Measurements from ENCODE around the gene ERP29. TPM values are rescaled to one million over a fixed set of nuclear protein-coding genes. Genes with fewer than 3 reads are reported as not detected.
A peak's percentile ranks its signal among the peaks of the same experiment; 100 is the strongest.

The ERP29 gene
- total and polyA plus RNA-seq, 9 donors: 28.1 to 169 (median 71.4) TPM

GRCh38 chr12:112010415-112011344 lies 2.5 kb upstream of the ERP29 start:
- WGBS, 3 donors: 92 to 98% (median 94%) methylated on average over 7 to 8 of the region's 8 CpGs
- no peaks in the 10 kb centered on the region for H3K9me3 ChIP-seq
- DNase-seq: peak in 2 of 5 donors; percentile 30 to 39
- intact Hi-C loops (cut with DNase I): loop anchor here in 1 of 4 donors (5.0 to 10.0 kb wide), 2 partner anchors 63 to 114 kb away; partner anchors contain the start of gene TRAFD1
- H3K4me3 ChIP-seq: no peak overlapping the region
- H3K4me1 ChIP-seq (ENCODE audit: insufficient read depth): peaks cover 14% of the 10 kb centered on the region
- H3K27ac ChIP-seq: no peak overlapping the region
- no peaks in the 10 kb centered on the region for H3K27me3 ChIP-seq
- H3K36me3 ChIP-seq: no peaks in the 10 kb centered on the region
- TF ChIP-seq CTCF (IDR thresholded peaks at IDR 0.05) (no peak), EP300 (IDR thresholded peaks at IDR 0.05) (no peak)

DNA sequence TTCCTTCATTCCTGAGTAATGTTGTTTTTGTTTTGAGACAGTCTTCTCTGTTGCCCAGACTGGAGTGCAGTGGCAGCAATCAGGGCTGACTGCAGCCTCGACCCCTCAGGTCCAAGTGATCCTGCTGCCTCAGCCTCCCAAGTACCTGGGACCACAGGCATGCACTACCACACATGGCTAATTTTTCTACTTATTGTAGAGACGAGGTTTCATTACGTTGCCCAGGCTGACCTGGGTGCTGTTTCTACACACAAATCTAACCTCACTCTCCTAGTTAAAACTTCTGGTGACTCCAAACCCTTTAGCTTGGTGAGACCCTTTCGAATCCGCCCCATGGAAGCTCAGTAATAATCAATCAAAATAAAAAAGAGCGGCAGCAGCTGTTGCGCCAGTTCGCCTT lies 1.5 kb upstream of the ERP29 start:
- intact Hi-C loops (cut with DNase I): loop anchor here in 1 of 4 donors (5.0 to 10.0 kb wide), 2 partner anchors 64 to 113 kb away; partner anchors contain the start of gene TRAFD1
- no peak for TF ChIP-seq POLR2A (IDR thresholded peaks at IDR 0.05)
- no peak for TF ChIP-seq EP300 (IDR thresholded peaks at IDR 0.05)

GRCh38 chr12:112013601-112014402 lies 576 bp downstream of the ERP29 start:
- peak overlapping the region; percentile 91 for H3K4me3 ChIP-seq
- no peaks in the 10 kb centered on the region for H3K27me3 ChIP-seq
- peak; percentile 26 to 66 (median 56) for DNase-seq
- H3K4me1 ChIP-seq (ENCODE audit: insufficient read depth): peaks cover 14% of the 10 kb centered on the region
- 1 to 2% (median 2%) methylated on average over 34 to 54 of the region's 54 CpGs for WGBS, 3 donors
- TF ChIP-seq CTCF (IDR thresholded peaks at IDR 0.05) (no peak), EP300 (IDR thresholded peaks at IDR 0.05) (no peak)
- H3K27ac ChIP-seq: peak overlapping the region; percentile 8 to 60
- intact Hi-C loops (cut with DNase I): loop anchor here in 1 of 4 donors (5.0 to 10.0 kb wide), 2 partner anchors 67 to 111 kb away; partner anchors contain the start of gene TRAFD1
- H3K36me3 ChIP-seq: no peaks in the 10 kb centered on the region
- H3K9me3 ChIP-seq: no peaks in the 10 kb centered on the region

More for the DNA sequence above, 1.5 kb upstream of the ERP29 start:
- Histone ChIP-seq H3K9me3 (no peaks in the 10 kb centered on the region), H3K27ac (peak overlapping the region in 1 of 2 donors; percentile 87), H3K27me3 (no peaks in the 10 kb centered on the region), H3K4me3 (peak overlapping the region; percentile 91), H3K4me1 (ENCODE audit: insufficient read depth) (peaks cover 14% of the 10 kb centered on the region), H3K36me3 (no peaks in the 10 kb centered on the region)
- 91 to 97% (median 92%) methylated on average over 8 of the region's 8 CpGs for WGBS, 3 donors
- DNase-seq: no peak

GRCh38 chr12:112015938-112016337 lies 2.7 kb downstream of the ERP29 start:
- TF ChIP-seq EP300 (IDR thresholded peaks at IDR 0.05) (no peak), CTCF (IDR thresholded peaks at IDR 0.05) (no peak), POLR2A (IDR thresholded peaks at IDR 0.05) (no peak)
- H3K27me3 ChIP-seq: no peaks in the 10 kb centered on the region
- H3K4me1 ChIP-seq (ENCODE audit: insufficient read depth): peaks cover 13% of the 10 kb centered on the region
- WGBS, 3 donors: 96% methylated on average over 6 of the region's 6 CpGs
- no peaks in the 10 kb centered on the region for H3K36me3 ChIP-seq
- no peak overlapping the region for H3K4me3 ChIP-seq
- no peak overlapping the region for H3K27ac ChIP-seq
- no peak for DNase-seq
- H3K9me3 ChIP-seq: no peaks in the 10 kb centered on the region
- intact Hi-C loops (cut with DNase I): loop anchor here in 1 of 4 donors (10.0 kb wide), 1 partner anchor 109 kb away; the partner anchor contains the start of gene TRAFD1
